Naive thymus-derived CD4-positive, alpha-beta T cell (primary cell): Measurements from ENCODE around the gene ANKRD17. TPM values are rescaled to one million over a fixed set of nuclear protein-coding genes. Genes with fewer than 3 reads are reported as not detected.
"Not testable (repeated sequence)": the region's sequence is repeated elsewhere in the genome, so short reads cannot be mapped to it uniquely, and the experiment has no call there.

Source experiments
- ATAC-seq: fragments of 150-1000 bp; cut with Tn5 transposase; 2 replicates; pipeline ENCODE4 v1.10.0; 2021; ENCODE audit warnings: mild to moderate bottlenecking, moderate library complexity
- CTCF ChIA-PET: fragments of 350-600 bp; sonication (Branson Sonifier 250); formaldehyde crosslinking; loops from one replicate; lab custom pipeline; 2021; ENCODE audit warnings: antibody characterized with exemption; lab: Charles Lee
- POLR2A ChIA-PET: fragments of 350-600 bp; sonication (Branson Sonifier 250); formaldehyde crosslinking; loops from one replicate; lab custom pipeline; 2021; ENCODE audit warnings: antibody characterized with exemption, inconsistent platforms; lab: Charles Lee
- DNase-seq, 9 donors: peaks; one replicate each; pipeline versions ENCODE4 v3.0.0 to v3.0.0-alpha.2; 2020 to 2022; ENCODE audit warnings: mixed read lengths in 1 of 9
- H3K27ac ChIP-seq: one replicate; pipeline ENCODE4 v1.7.0; 2013; ENCODE audit warnings: mild to moderate bottlenecking, low read depth, low read length, moderate library complexity
- H3K27me3 ChIP-seq, 2 donors: one replicate each; pipeline ENCODE4 v1.7.0; 2013; ENCODE audit warnings: low read length in 2 of 2, mild to moderate bottlenecking in 2 of 2, moderate library complexity in 2 of 2; ENCODE audit not compliant: control insufficient read depth in 2 of 2, insufficient read depth in 2 of 2
- H3K36me3 ChIP-seq, 3 experiments: 1 replicate in 2 of 3; 2 replicates in 1 of 3; pipeline ENCODE4 v1.7.0; 2013; ENCODE audit warnings: low read length in 3 of 3, mild to moderate bottlenecking in 3 of 3, moderate library complexity in 1 of 3; ENCODE audit not compliant: insufficient read depth in 3 of 3, control insufficient read depth in 2 of 3
- H3K4me1 ChIP-seq, 2 donors: one replicate each; pipeline ENCODE4 v1.7.0; 2013; ENCODE audit warnings: low read length in 2 of 2, mild to moderate bottlenecking in 2 of 2, moderate library complexity in 1 of 2; ENCODE audit not compliant: control insufficient read depth in 2 of 2, insufficient read depth in 2 of 2
- H3K4me3 ChIP-seq: 2 replicates; pipeline ENCODE4 v1.7.0; 2013; ENCODE audit warnings: mild to moderate bottlenecking, low read length
- H3K9me3 ChIP-seq, 3 experiments: 1 replicate in 2 of 3; 2 replicates in 1 of 3; pipeline ENCODE4 v1.7.0; 2013; ENCODE audit warnings: low read length in 3 of 3; ENCODE audit not compliant: control insufficient read depth in 2 of 3
- H3K27ac Mint-ChIP-seq, 9 donors: one replicate each; pipeline ENCODE4 v1.8.0; 2020 to 2022; ENCODE audit warnings: mixed read lengths in 9 of 9, mild to moderate bottlenecking in 8 of 9, moderate library complexity in 5 of 9, inconsistent platforms in 2 of 9
- H3K27me3 Mint-ChIP-seq, 5 donors: one replicate each; pipeline ENCODE4 v1.8.0; 2021 to 2022; ENCODE audit warnings: mixed read lengths in 5 of 5, mild to moderate bottlenecking in 1 of 5
- H3K36me3 Mint-ChIP-seq, 5 donors: one replicate each; pipeline ENCODE4 v1.8.0; 2020 to 2022; ENCODE audit warnings: mixed read lengths in 5 of 5, mild to moderate bottlenecking in 3 of 5, inconsistent platforms in 1 of 5
- H3K4me1 Mint-ChIP-seq, 7 donors: one replicate each; pipeline ENCODE4 v1.8.0; 2020 to 2022; ENCODE audit warnings: mixed read lengths in 7 of 7, mild to moderate bottlenecking in 3 of 7, inconsistent platforms in 1 of 7
- H3K4me3 Mint-ChIP-seq, 10 donors: one replicate each; pipeline ENCODE4 v1.8.0; 2020 to 2022; ENCODE audit warnings: mild to moderate bottlenecking in 10 of 10, mixed read lengths in 10 of 10, moderate library complexity in 6 of 10, inconsistent platforms in 2 of 10
- H3K9me3 Mint-ChIP-seq, 11 donors: one replicate each; pipeline ENCODE4 v1.8.0; 2020 to 2022; ENCODE audit warnings: mixed read lengths in 11 of 11, mild to moderate bottlenecking in 4 of 11, inconsistent platforms in 1 of 11, moderate library complexity in 1 of 11
- intact Hi-C, 2 donors: fragments of 100-400 bp; cut with micrococcal nuclease; formaldehyde crosslinking; loops; one replicate each; pipeline ENCODE4 v1.15.1; 2023
- polyA plus RNA-seq, 2 donors: library from polyadenylated mRNA; unstranded; fragments of 300-500 nt; fragmentation: Illumina TruSeq; gene quantifications; one replicate each; pipeline ENCODE4 v1.2.3, GENCODE V29; 2021
- total RNA-seq, 6 experiments: library from RNA in 5 of 6; stranded (reverse) in 5 of 6; gene quantifications; 1 replicate in 5 of 6; 2 replicates in 1 of 6; pipeline ENCODE4 v1.2.3 and lab custom pipeline; 2021 to 2026

ANKRD17 gene
- total and polyA plus RNA-seq, 7 experiments from 2014 or later: 13.1 to 67.5 (median 54.8) TPM

GRCh38 chr4:73228800-73229199 is 29.8 kb downstream of the ANKRD17 start:
- CTCF ChIA-PET, H3K4me3 ChIP-seq, H3K4me1 ChIP-seq, H3K4me3 Mint-ChIP-seq, POLR2A ChIA-PET, H3K36me3 ChIP-seq, H3K27ac ChIP-seq, DNase-seq, H3K27me3 ChIP-seq, intact Hi-C loops, H3K27ac Mint-ChIP-seq, ATAC-seq, H3K9me3 ChIP-seq, H3K27me3 Mint-ChIP-seq, H3K9me3 Mint-ChIP-seq: not testable (repeated sequence)
- H3K36me3 Mint-ChIP-seq: peaks cover 0 to 24% (median 20%) of the 10 kb centered on the region in 5 donors
- H3K4me1 Mint-ChIP-seq: peaks cover 17 to 40% (median 34%) of the 10 kb centered on the region in 7 donors

GRCh38 chr4:73224886-73225285 is 33.7 kb downstream of the ANKRD17 start:
- no peak overlapping the region for H3K4me3 ChIP-seq
- H3K27me3 Mint-ChIP-seq: no peaks in the 10 kb centered on the region
- no peak for DNase-seq
- H3K4me1 ChIP-seq: peaks cover 9 to 18% of the 10 kb centered on the region in 2 donors
- H3K9me3 ChIP-seq: no peaks in the 10 kb centered on the region
- intact Hi-C loops: no loop called here
- H3K4me1 Mint-ChIP-seq: peaks cover 11 to 44% (median 39%) of the 10 kb centered on the region in 7 donors
- H3K27ac Mint-ChIP-seq: peak overlapping the region in 7 of 9 donors; percentile 43 to 91 (median 79)
- H3K27me3 ChIP-seq: no peaks in the 10 kb centered on the region
- no peaks in the 10 kb centered on the region for H3K9me3 Mint-ChIP-seq
- H3K36me3 ChIP-seq: no peaks in the 10 kb centered on the region
- ChIA-PET CTCF (no interaction called here), POLR2A (no interaction called here)
- ATAC-seq: no peak
- no peak overlapping the region for H3K27ac ChIP-seq
- peak overlapping the region in 3 of 10 donors; percentile 2 to 37 (median 29) for H3K4me3 Mint-ChIP-seq
- H3K36me3 Mint-ChIP-seq: peaks cover 0 to 7% (median 3%) of the 10 kb centered on the region in 5 donors

DNA sequence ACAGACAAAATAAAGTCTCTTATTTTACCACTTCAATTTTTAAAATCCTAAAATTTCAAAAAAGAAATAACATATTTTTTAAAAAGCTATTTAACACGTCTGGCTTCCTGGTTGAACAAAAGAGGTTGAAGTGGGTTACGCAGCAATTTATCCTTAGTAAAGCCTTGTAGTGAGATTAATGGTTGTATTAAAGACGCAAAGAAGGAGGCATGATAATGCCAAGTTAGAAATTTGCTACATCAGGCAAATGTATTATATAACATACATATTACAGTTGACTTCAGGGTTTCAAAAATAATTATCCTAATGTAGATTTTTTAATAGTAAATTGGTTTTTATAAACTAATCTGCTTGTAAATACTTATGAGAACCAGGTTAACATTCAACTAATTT is 35.3 kb downstream of the ANKRD17 start:
- peaks cover 0 to 3% (median 0%) of the 10 kb centered on the region in 5 donors for H3K36me3 Mint-ChIP-seq
- ATAC-seq (peak; percentile 9), DNase-seq (no peak)
- peak overlapping the region in 3 of 9 donors; percentile 20 to 79 (median 50) for H3K27ac Mint-ChIP-seq
- ChIA-PET POLR2A (interaction anchor here (0.6 to 2.8 kb wide), 6 partner anchors 30 to 157 kb away, joined by 3 to 18 read pairs (median 4); partner anchors contain the start of genes ANKRD17 and COX18), CTCF (interaction anchor here (0.6 to 1.5 kb wide), 2 partner anchors 35 to 36 kb away, joined by 4 read pairs; no protein-coding TSS in a partner anchor)
- Histone ChIP-seq H3K4me3 (peak overlapping the region; percentile 62), H3K36me3 (no peaks in the 10 kb centered on the region), H3K27ac (peak overlapping the region; percentile 86), H3K9me3 (no peaks in the 10 kb centered on the region), H3K27me3 (no peaks in the 10 kb centered on the region), H3K4me1 (peaks cover 9 to 18% of the 10 kb centered on the region in 2 donors)
- intact Hi-C loops: loop anchor here (1.0 to 2.0 kb wide), 4 partner anchors 18 to 154 kb away; partner anchors contain the start of gene COX18 (in 2 of the 2)
- H3K27me3 Mint-ChIP-seq: no peaks in the 10 kb centered on the region
- peak overlapping the region in 5 of 10 donors; percentile 19 to 71 (median 53) for H3K4me3 Mint-ChIP-seq
- H3K4me1 Mint-ChIP-seq: peaks cover 19 to 58% (median 54%) of the 10 kb centered on the region in 7 donors
- H3K9me3 Mint-ChIP-seq: no peaks in the 10 kb centered on the region

GRCh38 chr4:73222466-73223257 is 35.9 kb downstream of the ANKRD17 start:
- Histone ChIP-seq H3K4me3 (peak overlapping the region; percentile 62), H3K27ac (peak overlapping the region; percentile 86), H3K9me3 (no peaks in the 10 kb centered on the region), H3K36me3 (no peaks in the 10 kb centered on the region), H3K27me3 (no peaks in the 10 kb centered on the region), H3K4me1 (peaks cover 9 to 18% of the 10 kb centered on the region in 2 donors)
- H3K4me1 Mint-ChIP-seq: peaks cover 19 to 62% (median 54%) of the 10 kb centered on the region in 7 donors
- H3K36me3 Mint-ChIP-seq: peaks cover 0 to 3% (median 0%) of the 10 kb centered on the region in 5 donors
- ATAC-seq: peak; percentile 100
- no peaks in the 10 kb centered on the region for H3K27me3 Mint-ChIP-seq
- POLR2A ChIA-PET: interaction anchor here (0.6 to 2.8 kb wide), 6 partner anchors 30 to 156 kb away, joined by 3 to 18 read pairs (median 4); partner anchors contain the start of genes ANKRD17 and COX18
- intact Hi-C loops: loop anchor here (1.0 to 2.0 kb wide), 4 partner anchors 18 to 153 kb away; partner anchors contain the start of gene COX18 (in 2 of the 2)
- DNase-seq: peak in 8 of 9 donors; percentile 39 to 90 (median 82)
- no peaks in the 10 kb centered on the region for H3K9me3 Mint-ChIP-seq
- CTCF ChIA-PET: interaction anchor here (0.6 to 1.5 kb wide), 3 partner anchors 15 to 37 kb away, joined by 4 read pairs; no protein-coding TSS in a partner anchor
- no peak overlapping the region for H3K4me3 Mint-ChIP-seq
- no peak overlapping the region for H3K27ac Mint-ChIP-seq

GRCh38 chr4:73221734-73222133 is 36.9 kb downstream of the ANKRD17 start:
- Histone ChIP-seq H3K4me1 (peaks cover 10 to 18% of the 10 kb centered on the region in 2 donors), H3K36me3 (no peaks in the 10 kb centered on the region), H3K9me3 (no peaks in the 10 kb centered on the region), H3K4me3 (no peak overlapping the region), H3K27me3 (no peaks in the 10 kb centered on the region), H3K27ac (peak overlapping the region; percentile 86)
- DNase-seq (no peak), ATAC-seq (no peak)
- Mint-ChIP-seq H3K36me3 (peaks cover 0 to 5% (median 3%) of the 10 kb centered on the region in 5 donors), H3K27me3 (no peaks in the 10 kb centered on the region), H3K27ac (peak overlapping the region in 8 of 9 donors; percentile 2 to 86 (median 32)), H3K9me3 (no peaks in the 10 kb centered on the region), H3K4me3 (peak overlapping the region in 9 of 10 donors; percentile 35 to 81 (median 67)), H3K4me1 (peaks cover 19 to 70% (median 63%) of the 10 kb centered on the region in 7 donors)
- ChIA-PET CTCF (interaction anchor here (0.6 kb wide), 1 partner anchor 16 kb away, joined by 4 read pairs; no protein-coding TSS in a partner anchor), POLR2A (interaction anchor here (0.9 to 2.8 kb wide), 2 partner anchors 35 to 152 kb away, joined by 3 to 10 read pairs; partner anchors contain the start of gene COX18)
- intact Hi-C loops: loop anchor here in 1 of 2 donors (2.0 kb wide), 2 partner anchors 19 to 73 kb away; no protein-coding TSS in a partner anchor

DNA sequence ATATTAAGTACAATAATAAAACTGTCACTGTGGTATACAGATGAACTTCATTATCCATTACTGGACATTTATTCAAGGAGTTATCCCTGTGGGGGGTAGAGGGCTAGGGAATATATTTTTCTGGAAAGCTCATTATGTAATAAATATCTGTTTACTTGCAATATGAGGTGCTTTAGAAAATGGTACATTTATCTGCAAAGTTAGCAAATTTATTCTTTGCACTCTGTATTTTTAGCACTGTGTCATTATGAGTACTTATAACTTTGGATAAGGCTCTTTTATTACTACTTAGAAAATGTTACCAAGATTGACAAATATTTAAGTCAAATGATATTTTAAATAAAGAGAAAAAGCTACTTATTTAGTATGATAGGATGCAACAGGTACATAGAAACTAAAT is 37.8 kb downstream of the ANKRD17 start:
- Mint-ChIP-seq H3K27me3 (no peaks in the 10 kb centered on the region), H3K4me3 (peak overlapping the region in 2 of 10 donors; percentile 3 to 13), H3K9me3 (no peaks in the 10 kb centered on the region), H3K4me1 (peaks cover 19 to 76% (median 68%) of the 10 kb centered on the region in 7 donors), H3K36me3 (peaks cover 0 to 9% (median 7%) of the 10 kb centered on the region in 5 donors), H3K27ac (no peak overlapping the region)
- Histone ChIP-seq H3K4me3 (no peak overlapping the region), H3K4me1 (peaks cover 14 to 18% of the 10 kb centered on the region in 2 donors), H3K36me3 (no peaks in the 10 kb centered on the region), H3K27me3 (no peaks in the 10 kb centered on the region), H3K27ac (no peak overlapping the region), H3K9me3 (no peaks in the 10 kb centered on the region)
- POLR2A ChIA-PET: interaction anchor here (0.6 to 2.8 kb wide), 2 partner anchors 18 to 152 kb away, joined by 3 to 10 read pairs; partner anchors contain the start of gene COX18
- intact Hi-C loops: no loop called here
- no peak for ATAC-seq
- DNase-seq: no peak
- CTCF ChIA-PET: interaction anchor here (0.7 kb wide), 1 partner anchor 519 kb away, joined by 3 read pairs; no protein-coding TSS in a partner anchor
